GM21447 (cell line): ENCODE measurements around the gene APOC3.
"Not testable (repeated sequence)": the region's sequence is repeated elsewhere in the genome, so short reads cannot be mapped to it uniquely, and the experiment has no call there.

ENCODE experiments used
- ATAC-seq: cut with Tn5 transposase; IDR thresholded peaks from one replicate; pipeline ENCODE4 v1.9.1; 2021; ENCODE audit not compliant: unreplicated experiment

The APOC3 gene

GRCh38 chr11:116801662-116802061, 28.0 kb upstream of the APOC3 start:
- ATAC-seq = not testable (repeated sequence)

DNA sequence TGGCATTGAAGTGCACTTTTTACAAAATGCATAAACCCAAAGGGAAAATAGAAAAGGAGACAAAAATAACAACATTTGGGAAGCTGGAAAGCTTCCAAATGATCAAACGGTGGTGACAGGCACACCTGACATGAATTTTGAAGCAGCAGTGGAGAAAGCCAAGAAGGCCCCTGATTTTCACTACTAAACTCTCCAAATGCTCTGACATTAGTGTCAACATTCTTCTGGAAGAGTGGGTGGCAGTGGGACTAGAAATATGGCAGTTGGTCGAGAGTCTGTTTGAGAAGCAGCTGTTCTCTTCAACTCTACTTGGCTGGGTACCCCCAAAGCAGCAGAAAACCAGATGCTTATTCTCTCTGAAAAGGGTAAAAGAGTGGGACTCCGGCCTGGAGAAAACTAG, 25.7 kb upstream of the APOC3 start:
- no peak for ATAC-seq

DNA sequence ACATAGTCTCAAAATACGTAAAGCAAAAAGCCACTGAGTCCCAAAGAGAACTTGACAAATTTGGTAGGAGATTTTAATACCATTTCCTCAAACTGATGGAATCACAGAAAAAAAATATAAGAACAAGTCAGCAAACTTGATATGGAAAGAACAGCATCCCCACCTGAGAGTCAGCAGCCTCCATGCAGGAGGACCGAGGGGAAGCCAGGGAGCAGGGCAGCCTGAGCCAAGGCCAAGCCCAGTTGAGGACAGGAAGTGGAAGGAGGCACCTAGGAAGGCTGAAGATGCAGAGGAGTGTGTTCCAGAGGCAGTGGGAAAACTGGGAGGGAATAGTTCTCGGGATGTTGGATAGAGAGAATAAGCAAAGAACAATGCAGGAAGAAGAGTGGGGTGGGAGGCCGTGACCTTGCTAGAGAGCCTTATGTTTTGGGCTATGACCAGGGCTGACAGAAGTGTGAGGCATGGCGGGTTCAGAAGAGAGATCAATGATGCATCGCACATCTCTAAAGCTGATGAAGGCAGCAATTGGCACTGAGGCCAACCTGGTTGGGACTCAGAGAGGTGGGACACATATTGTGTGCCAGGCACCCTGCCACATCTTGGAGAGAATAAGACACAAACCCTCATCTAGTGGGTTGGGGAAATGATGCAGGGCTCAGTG, 22.0 kb upstream of the APOC3 start:
- ATAC-seq = no peak

DNA sequence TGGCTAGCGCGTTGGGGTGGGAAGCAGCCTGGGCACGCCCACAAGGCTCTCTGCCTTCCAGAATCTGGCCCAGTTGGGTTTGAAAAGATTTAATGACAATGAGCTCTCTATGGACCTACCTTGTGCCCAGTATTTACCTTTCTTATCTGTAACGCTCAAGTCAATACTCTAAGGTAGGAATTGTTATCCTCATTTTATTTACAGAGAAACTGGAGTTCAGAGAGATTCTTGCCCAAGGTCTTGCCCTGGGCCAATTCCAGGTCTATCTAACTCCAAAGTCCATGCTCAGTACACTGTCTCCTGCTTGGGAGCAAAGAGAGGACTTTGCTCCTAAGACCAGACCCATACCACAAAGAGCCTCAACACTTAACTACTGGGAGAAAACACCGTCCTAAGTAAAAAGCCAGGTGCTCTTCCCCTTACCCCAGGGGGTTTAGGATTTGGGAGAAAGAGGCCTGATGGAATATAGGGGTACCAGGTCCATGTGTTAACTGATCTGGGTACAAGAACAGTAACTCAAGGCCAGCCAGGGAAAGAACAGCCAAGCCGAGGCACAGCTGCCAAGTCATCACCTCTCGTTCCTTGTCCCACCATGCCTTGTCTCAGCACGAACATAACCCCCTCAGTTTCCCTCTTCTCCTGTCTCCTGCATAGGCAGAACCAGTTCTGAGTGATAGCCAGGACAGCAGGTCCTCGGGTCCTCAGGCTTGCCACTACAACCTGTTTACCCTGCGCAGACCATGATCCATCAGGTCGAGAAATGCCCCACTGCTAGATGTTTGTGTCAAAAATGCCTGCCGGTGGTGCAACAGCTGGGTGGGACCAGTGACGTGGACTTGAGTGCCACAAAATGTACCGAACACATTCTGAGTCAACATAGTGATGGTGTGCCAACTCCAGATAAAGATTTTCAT, 21.2 kb upstream of the APOC3 start:
- no peak for ATAC-seq

DNA sequence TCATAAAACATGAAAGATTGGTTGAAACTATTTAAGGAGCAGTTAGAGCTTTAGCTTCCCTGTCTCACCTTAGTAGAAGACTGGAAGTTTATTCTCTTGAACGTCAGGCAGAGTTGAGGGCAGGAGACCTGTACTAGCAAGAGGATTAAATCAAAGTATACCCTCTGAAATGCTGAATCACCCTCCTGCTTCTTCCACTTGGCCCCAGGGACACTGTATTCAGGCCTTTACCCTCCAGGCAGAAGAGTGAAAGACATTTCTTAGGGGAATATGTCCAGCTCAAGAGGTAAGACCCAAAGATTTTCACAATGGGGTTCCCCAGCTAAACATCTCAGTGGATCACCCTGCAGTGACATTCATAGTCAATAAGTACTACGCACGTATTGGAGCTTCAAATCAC, 18.5 kb upstream of the APOC3 start:
- no peak for ATAC-seq

DNA sequence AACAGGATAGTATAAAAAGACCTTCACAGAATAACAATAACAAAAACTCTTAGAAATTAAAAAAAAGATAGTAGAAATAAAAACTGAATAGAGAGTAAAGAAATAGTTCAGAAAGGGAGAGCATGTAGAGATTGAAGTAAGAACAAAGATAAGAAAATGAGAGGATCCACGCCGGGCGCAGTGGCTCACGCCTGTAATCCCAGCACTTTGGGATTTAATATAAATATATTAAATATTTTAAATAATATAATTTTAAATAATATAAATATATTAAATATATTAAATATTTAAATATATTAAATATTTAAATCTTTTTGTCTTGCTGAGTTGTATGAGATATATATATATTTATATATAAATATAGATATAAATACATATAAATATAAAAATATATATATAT, 17.6 kb upstream of the APOC3 start:
- no peak for ATAC-seq

- no peak for ATAC-seq
Measured at GRCh38 chr11:116813170-116813569, 16.5 kb upstream of the APOC3 start.

DNA sequence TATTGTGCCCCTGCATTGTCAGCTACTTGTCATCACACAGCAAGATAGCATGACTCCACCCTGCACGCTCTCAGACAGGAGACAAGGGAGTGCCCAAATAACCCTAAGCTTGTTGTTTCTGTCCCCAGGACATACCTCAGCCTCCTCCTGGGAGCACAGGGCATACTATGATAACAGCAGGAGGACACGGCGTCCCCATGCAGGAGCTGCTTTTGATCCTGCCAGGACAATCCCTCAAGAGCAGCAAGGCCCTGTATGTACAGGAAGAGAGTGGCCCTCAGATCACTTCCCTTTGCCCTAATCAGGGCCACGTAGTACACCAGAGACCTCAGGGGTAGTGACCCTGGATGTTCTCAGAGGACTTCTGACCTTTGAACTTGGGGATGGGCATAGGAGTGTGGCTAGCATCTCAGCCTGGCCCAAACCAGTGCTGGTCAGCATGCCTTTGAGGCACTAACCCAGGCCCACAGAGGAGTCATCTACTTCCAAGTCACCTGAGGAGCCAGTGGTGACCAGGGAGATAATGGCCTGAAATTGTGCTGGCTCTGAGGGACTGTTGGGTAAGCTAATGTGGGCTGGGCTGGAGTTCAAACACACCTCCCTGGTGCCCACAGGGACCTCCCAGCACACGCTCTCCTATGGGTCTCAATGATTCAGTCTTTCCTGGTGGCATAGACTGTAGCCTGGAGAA, 15.8 kb upstream of the APOC3 start:
- no peak for ATAC-seq

DNA sequence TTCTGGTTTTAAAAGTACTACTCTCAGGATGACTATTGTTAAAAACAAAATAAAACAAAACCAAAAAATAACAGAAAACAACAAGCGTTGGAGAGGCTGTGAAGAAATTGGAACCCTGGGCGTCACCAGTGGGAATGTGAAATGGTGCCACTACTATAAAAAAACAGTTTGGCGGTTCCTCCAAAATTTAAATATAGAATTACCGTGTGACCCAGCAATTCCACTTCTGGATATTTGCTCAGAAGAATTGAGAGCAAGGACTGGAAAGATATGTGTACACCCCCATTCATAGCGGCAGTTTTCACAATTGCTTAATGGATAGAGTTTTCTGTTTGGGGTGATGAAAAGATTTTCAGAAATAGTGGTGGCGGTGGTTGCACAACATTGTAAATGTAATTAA, 15.2 kb upstream of the APOC3 start:
- no peak for ATAC-seq

GRCh38 chr11:116819049-116819448, 10.7 kb upstream of the APOC3 start:
- ATAC-seq = no peak

- no peak for ATAC-seq
Measured at GRCh38 chr11:116821050-116821918, 8.4 kb upstream of the APOC3 start.

DNA sequence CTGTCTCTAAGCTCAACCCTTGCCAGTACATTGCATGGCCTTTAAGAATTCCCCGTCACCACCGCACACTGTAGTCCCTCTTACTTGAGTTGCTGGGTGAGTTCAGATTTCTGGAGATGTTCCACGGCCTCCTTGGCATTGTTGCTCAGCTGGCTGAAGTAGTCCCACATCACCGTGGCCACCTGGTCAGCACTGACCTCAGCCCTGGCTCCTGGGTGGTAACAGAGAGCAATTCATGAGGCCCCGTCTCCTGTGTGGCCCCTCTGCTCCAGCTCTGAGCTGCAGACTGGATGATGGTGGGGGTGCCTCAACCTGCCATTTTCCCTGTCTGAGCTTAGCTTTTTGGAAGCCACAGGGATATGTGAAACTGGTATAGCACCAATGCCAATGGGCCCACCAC, 7.1 kb upstream of the APOC3 start:
- ATAC-seq = no peak

GRCh38 chr11:116823031-116823843, 6.5 kb upstream of the APOC3 start, which contains the start of gene APOA4:
APOA4 (minus strand) TSS chr11:116823304; CDS start chr11:116823191, 113 bp downstream.
- no peak for ATAC-seq

DNA sequence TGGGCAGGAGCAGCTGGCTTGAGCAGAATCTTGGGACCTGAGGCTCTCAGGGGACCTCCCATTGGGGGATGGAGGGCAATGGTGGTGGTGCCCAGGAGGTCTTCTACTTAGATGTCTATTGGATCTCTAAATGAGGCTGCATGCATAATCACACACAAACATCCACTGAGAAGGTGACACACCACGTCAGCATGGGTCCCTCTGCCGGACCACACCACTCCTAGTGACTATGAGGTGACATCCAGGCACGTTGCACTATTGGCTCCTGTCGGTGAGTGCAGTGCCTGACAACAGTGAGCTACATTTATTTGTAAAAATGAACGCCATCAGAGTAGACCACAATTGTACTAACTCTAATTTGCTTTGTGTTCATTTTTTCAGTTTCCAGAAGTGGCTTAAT, 4.3 kb upstream of the APOC3 start:
- no peak for ATAC-seq

- no peak for ATAC-seq
Measured at GRCh38 chr11:116825854-116826750, 3.6 kb upstream of the APOC3 start.

- no peak for ATAC-seq
Measured at GRCh38 chr11:116826751-116827431, 2.8 kb upstream of the APOC3 start.

DNA sequence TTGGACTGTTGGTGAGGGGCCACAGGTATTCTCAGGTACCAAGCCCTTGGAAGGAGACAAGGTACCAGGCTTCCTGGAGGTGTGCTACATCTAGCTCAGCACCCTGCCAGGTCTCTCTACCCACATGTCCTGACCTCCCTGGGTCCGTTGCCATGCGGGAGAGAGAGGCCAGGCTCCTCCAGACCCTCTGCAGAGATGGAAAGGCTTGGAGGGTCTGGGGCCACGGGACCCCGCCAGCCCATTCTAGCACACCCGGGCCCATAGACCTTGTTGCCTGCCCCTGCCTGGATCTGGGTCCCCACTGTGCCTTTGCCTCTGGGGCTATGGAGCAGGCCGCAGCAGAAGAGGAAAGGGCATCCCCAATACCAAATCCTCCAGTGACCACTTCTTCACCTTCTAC, 2.2 kb upstream of the APOC3 start:
- ATAC-seq = no peak
